ENCODE results near the gene LIF.
"Not testable (repeated sequence)": the region's sequence is repeated elsewhere in the genome, so short reads cannot be mapped to it uniquely, and the experiment has no call there.

Gene LIF

DNA sequence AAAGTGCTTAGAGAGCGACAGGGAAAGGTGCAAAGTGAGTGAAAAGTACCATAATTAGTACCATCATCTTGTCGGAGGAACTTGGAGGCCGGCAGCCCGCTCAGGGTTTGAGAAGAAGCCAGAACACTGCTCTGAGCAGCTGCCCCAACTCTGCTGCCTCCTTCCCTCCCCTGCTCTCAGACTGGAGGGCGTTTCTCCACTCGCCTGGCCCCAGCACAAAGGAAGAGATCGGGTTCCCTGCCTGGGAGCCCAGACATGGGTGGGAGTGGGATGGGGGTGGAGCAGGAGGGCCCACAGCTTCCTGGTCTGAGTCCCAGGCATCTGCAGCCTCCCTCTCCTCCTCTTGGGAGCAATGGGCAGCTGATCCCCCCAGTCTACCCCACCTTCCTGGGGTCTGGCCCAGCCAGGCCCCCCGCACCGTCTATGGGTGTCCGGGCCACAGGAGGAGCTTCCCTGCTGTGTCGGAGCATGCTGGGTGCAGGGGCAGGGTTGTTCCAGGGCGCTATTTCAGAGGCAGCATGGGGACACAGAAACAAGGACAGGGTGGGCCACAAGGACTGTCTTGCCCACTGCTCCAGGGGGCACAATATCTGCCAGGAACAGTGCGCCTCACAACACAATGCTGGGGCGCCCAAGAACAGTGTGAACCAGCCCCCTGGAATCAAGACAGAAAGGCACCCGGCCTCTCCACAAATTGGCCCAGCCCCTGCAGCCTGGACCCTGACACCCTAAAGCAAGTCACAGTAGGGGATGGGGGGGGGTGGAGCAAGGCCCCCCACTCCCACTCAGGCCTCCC lies 4.8 kb downstream of the LIF start:
- no peak for DNase-seq

DNA sequence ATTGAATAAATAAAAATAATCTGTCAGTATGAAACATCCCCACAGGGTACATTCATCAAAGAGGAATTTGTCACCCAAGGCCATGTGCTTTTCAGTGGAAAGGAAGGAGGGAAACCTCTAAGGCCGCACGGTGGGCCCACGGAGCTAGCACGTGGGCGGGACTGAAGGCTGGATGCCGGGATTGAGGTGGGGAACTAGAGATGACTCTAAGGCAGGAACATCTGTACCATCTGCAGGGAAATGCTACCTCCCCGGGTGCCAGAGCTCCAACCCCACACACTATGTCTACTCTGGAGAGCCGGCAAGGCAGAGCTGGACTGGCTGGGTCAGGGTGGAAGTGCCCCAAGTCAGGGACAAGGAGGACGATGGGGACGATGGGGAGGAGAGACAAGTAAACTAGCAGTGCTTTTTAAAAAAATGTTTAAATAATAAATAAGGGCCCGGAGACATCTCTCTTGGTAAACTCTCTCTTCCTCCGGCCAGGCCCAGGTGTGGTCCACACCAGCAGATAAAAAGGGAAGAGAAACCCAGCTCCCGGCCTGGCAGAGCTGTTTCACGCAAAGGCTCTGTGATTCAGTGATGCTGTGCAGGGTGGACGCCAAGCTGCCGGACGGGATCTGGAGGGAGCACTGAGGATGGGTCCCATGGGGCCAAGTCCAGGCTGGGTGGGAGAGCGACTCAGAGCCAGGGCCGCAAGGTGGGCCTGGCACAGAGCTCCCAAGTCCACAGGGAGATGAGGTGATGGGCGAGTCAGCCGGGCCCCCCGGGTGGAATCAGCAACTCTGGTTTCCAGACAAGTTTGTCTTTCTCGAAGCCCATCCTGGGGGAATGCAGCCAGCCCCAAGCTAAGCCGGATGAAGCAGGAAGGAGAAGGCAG lies 5.8 kb downstream of the LIF start:
- DNase-seq = no peak

DNA sequence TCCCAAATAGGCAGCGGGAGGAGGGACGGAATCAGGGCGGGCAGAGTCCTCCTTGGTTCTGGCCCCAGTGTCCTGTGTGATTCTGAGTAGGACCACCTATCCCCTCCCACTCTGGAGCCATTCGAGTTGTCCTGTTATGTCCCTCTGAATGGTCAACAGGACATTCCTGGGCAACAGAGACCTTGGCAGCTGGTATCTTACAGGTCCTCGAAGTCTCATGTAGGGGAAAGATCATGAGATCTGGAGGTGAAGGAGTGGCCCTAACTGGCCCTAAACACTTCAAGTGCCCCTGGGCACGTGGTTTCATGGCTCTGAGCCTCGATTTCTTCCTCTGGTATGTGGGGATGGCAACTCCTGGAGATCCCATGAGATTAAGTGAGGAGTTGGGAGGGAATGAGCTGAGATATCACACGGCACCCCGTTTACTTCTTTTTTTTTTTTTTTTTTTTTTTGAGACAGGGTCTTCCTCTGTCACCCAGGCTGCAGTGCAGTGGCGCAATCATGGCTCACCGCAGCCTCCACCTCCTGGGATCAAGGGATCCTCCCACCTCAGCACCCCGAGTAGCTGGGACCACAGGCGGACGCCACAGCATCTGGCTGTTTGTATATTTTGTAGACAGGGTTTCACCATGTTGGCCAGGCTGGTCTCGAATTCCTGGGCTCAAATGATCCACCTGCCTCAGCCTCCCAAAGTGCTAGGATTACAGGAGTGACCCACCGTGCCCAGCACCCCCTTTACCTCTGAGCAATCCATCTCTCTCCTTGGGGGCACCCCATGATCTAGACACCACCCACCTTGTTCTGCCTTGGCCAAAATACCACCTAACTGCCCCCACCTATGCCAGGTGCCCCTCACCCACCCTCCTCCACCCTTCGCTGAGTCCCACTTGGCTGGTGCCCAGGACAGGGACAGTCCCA lies 6.8 kb downstream of the LIF start:
- no peak for DNase-seq

DNA sequence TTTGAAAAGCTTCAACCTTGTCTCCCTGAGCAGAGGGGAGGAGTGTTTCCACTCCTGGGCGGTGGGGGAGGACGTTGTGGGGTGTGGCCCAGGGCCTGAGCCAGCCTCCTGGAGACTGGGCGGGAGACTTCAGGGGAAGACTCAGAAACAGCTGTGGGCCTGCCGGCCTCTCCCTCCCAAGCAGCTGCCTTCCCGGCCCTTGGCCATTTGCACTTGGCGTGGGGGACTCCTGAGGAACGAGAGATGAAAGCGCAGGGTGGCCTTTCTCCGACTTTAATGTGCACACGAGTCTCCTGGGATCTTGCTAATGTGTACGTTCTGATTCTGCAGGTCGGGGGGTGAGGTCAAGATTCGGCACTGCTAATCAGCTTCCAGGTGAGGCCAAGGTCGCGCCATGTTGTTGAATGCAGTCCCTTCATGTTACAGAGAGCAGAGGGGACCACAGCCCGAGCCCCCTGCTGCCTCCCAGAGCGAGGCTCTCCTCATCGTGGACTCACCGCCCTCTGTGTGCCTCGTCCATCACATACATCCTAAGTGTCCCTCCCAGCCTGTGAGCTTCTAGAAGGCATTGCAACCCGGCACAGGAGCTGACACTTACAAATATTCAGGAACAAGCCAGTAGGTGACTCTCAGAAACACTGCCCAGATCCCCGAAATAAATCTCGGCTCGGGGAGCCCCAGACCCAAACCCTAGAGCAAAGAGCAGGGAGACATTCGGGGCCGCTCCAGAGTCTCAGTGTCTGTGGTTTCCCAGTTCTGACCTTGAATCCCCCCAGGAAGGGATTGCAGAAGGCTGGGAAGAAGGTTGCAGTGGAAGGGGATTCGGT lies 7.7 kb downstream of the LIF start:
- no peak for DNase-seq

- no peak for DNase-seq
Observed at GRCh38 chr22:30238136-30238535, 8.4 kb downstream of the LIF start.

DNA sequence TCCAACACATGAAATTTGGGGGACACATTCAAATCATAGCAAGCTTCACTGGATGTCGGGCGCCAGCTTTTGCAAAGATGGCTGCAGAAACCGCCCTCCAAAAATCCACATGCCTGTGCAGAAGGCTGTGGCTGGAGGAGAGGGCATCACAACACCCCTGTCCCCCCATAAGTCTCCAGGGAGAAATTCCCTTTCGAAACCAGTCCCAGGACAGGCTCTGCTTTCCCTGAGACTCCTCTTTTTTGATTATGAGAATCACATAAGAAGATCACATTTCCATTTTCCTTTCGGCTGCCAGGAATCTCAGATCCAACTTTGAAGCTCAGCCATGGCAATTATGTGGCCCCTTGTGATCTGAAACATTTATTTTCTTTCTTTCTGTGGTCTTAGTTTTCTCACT lies 9.7 kb downstream of the LIF start:
- no peak for DNase-seq

DNA sequence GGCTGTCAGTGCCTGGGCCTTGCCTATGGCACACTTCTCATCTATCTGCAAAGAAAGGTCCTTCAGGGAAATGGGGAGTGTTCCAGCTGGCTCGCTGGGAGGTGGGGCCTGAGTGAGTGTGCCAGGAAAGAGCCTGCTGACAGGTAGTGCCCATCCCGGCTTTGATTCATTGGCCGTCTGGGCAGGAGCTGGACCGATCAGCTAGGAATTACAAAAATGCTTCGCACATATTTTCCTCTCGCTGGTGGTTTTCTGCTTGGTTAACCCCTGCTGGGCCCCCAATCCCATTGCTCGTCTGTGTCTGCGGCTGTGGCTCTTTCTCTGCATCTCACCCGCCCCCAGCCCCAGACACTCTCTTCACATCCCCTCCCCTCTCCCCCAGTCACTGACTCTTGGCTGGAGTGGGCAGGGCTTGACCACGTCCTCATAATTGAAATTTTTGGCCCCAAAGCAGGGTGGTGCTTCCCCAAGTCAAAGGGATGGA lies 10.8 kb downstream of the LIF start:
- no peak for DNase-seq

DNA sequence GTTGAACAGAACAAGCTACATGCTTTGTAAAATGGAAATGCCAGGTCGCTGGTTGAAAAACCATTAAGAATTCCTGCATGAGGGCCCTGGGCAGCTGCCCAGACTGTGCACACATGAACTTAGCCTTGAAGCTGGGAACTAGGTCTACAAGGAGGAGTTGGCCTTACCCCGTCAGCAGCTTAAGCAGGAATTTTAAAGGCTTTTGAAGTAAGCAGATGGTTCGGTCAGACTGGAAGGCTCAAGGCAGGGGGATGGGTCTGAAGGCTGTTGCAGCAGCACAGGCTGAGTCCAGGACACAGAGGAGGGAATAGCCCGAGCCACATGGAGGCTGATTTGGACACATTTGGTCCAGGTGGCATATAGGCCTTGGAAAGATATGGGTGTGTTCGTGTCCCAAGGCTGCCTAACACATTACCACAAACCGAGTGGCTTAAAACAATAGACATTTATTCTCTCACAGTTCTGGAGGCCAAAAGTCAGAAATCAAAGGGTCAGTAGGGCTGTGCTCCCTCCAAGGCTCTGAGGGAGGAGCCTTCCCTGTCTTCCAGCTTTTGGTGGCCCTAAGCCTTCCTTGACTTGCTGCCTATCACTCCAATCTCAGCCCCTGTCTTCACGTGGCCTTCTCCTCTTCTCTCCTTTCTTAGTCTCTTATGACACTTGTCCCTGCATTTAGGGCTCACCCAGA lies 11.6 kb downstream of the LIF start:
- no peak for DNase-seq

DNA sequence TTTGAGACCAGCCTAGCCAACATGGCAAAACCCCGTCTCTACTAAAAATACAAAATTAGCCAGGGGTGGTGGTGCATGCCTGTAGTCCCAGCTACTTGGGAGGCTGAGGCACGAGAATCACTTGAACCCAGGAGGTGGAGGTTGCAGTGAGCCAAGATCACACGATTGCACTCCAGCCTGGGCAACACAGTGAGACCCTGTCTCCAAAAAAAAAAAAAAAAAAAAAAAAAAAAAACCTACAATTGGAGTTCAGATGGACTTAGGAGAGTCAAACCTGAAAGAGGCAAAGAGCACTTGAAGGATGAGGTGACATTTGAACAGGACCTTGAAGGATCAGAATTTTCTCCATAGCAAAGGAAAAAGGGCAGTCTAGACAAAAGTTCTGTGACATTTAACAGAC lies 12.2 kb downstream of the LIF start:
- not testable (repeated sequence) for DNase-seq

- DNase-seq = no peak
Observed at GRCh38 chr22:30233582-30233981, 13.0 kb downstream of the LIF start.

DNA sequence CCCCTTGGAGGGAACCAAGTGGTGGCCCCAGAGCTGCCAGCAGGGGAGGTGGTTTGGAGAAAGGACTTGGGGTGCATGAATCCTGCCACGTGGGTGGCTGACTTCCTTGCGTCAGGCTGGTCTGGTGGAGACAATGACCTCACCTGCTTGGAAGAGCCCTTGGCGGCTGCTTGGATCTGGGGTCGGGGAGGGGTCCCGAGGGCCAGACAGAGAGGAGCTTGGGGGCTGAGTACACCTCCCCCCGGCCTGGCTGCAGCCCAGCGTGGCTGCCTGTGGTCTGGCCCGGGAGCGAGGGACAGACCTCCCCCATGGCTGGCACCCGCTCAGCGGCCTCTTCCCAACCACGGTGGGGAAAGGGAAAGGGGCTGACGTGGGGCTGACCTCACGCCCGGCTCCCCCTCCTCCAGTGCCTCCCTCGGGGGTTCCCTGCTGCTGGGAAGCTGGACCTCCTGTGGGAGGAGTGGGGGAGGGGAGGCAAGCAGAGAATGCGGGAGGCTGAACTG lies 13.8 kb downstream of the LIF start:
- DNase-seq = no peak

- no peak for DNase-seq
Observed at GRCh38 chr22:30230787-30231461, 15.6 kb downstream of the LIF start.

- DNase-seq = no peak
Observed at GRCh38 chr22:30230330-30230729, 16.2 kb downstream of the LIF start.

DNA sequence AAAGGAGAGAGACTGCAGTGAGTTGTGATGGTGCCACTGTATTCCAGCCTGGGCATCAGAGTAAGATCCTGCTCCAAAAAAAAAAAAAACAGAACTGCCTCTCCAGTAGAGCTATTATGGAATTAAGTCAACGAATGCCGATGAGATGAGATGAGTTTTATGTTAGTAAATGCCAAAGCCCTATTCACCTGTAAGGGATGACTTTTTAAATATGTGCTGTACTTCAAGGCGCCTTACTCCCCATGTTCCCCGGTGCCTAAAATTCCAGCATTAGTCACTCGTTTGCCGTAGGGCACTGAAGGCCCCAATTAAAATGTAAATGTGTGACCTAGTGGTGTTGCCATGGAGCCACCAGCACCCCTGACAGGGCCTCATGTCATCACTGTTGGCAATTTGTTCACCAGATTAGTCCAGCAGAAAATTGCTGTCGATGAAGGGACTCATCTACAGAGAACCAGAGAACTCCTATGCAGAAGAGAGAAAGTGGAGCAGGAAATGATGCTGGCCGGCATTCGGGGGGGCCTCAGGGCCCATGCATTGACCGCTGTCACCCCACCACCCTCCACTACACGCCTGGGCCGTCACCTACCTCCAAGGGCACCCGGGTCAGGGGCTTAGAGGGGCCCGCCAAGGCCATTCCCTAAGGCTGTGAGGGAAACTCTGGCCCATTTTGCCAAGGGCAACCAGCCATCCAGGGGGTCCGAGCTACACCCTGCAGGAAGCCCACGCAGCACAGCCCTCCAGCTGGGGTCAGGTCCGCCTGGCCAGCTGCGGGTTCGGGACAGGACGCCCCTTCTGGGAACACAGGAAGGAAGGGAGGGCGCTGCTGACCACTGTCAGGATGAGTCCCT lies 17.8 kb downstream of the LIF start:
- no peak for DNase-seq

- no peak for DNase-seq
Observed at GRCh38 chr22:30227438-30228228, 18.9 kb downstream of the LIF start.

DNA sequence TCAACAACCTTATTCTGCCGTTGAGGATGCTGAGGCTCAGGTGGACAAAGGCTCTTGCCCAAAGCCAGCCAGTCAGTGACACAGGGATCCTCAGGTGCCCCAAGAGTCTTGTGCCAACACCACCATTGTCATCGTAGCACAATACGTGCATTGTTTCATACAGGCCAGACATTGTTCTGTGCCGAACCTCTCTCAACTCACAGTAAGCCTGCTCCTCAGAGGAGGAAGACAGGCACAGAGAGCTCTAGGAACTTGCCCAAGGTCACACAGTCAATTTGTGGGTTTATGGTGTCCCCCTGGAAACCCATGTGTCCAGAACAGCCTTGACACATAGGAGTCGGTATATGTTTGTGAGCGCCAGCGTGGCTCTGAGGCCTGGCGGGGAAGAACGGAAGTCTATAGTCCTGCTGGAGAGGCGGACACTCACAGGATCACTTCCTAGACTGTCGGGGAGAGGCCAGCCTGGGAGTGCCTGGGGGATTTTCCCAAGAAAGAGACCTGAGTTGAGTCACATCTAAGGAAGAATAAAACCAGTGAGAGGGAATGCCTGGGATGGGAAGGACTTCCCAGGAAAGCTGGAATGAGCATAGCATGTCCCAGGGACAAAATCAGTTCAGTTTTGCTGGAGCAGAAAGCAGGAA lies 20.2 kb downstream of the LIF start:
- DNase-seq = no peak

- DNase-seq = no peak
Observed at GRCh38 chr22:30225220-30225927, 21.2 kb downstream of the LIF start.
